ENCODE measurements around the gene SLC7A1.

The SLC7A1 gene

GRCh38 chr13:29561918-29562317 is 33.6 kb downstream of the SLC7A1 start:
- DNase-seq (ENCODE audit: low read depth), result no peak

DNA sequence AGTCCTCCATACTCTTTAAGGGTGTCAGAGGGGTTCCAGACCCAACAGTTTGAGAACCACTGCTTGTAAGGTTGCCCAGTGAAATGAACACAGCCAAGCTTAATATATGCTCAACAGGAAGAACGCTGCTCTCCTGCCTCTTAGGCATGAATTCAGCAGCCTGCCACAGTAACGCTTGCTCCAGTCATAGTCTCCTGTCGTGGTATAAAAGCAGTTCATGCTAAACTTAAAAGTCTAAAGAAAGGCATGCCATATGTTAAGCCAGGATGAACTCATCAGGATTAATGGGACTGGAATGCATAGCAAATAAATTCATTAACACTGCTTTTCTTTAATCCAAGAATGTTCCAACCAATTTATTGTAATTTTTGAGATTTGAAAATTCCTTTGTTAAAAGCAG is 38.7 kb downstream of the SLC7A1 start:
- DNase-seq (ENCODE audit: low read depth), result no peak

- no peak for DNase-seq (ENCODE audit: low read depth)
Measured at GRCh38 chr13:29551214-29551613, 44.3 kb downstream of the SLC7A1 start.

- no peak for DNase-seq (ENCODE audit: low read depth)
Measured at GRCh38 chr13:29550430-29550988, 45.0 kb downstream of the SLC7A1 start.

DNA sequence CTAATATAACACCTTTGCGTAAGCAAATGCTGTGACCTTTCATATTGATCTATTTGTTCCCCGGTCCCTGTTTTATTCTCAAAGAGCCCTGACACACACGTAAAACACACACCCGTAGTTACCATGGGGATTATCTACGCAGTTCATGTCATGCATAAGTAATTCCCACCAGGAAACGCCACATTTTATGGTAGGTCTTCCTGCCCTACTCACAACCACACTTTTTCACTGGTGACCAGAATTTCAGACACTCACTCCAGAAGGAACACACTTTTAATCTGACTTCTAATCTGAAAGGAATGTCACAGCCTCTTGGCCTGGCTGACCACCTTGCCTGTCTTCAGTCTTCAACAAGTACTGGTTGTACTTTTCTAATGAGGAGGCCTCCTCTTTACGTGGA is 46.8 kb downstream of the SLC7A1 start:
- no peak for DNase-seq (ENCODE audit: low read depth)

- no peak for DNase-seq (ENCODE audit: low read depth)
Measured at GRCh38 chr13:29547153-29547552, 48.3 kb downstream of the SLC7A1 start.

DNA sequence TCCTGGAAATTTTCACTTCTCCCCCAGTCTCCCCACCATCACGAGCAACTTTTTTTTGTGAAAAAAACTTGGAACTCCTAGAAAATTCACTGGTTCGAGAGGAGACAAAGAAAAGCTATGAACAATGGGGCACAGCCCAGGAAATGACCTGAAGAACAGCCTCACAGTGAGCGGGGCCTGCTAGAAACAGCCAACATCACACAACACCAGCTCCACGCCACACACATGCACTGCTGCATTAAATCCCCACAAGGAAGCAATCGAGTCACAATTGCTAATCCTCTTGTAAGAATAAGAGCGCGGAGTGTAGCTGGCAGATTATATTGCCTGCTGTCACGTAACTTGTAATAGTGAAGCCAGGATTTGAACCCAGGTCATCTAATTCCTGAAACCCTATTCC is 48.8 kb downstream of the SLC7A1 start:
- DNase-seq (ENCODE audit: low read depth), result no peak

- DNase-seq (ENCODE audit: low read depth), result no peak
Measured at GRCh38 chr13:29545988-29546387, 49.5 kb downstream of the SLC7A1 start.

GRCh38 chr13:29543230-29544215 is 52.0 kb downstream of the SLC7A1 start:
- no peak for DNase-seq (ENCODE audit: low read depth)

DNA sequence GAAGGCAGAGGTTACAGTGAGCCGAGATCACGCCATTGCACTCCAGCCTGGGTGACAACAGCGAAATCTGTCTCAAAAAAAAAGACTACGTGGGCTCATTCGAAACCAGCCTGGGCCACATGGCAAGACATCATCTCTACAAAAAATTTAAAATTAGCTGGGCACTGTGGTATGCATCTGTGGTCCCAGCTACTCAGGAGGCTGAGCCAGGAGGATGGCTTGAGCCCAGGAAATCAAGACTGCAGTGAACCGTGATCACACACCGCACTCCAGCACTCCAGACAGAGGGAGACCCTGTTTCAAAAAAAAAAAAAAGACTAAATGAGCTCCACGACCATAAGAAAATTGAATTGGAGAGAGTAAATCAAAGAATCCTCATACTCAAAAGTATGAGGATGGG is 53.1 kb downstream of the SLC7A1 start:
- no peak for DNase-seq (ENCODE audit: low read depth)

- DNase-seq (ENCODE audit: low read depth), result no peak
Measured at GRCh38 chr13:29541400-29541799, 54.1 kb downstream of the SLC7A1 start.

GRCh38 chr13:29540799-29541198 is 54.7 kb downstream of the SLC7A1 start:
- DNase-seq (ENCODE audit: low read depth), result no peak

- DNase-seq (ENCODE audit: low read depth), result no peak
Measured at GRCh38 chr13:29540334-29540733, 55.2 kb downstream of the SLC7A1 start.

- DNase-seq (ENCODE audit: low read depth), result no peak
Measured at GRCh38 chr13:29539856-29540255, 55.6 kb downstream of the SLC7A1 start.

- DNase-seq (ENCODE audit: low read depth), result no peak
Measured at GRCh38 chr13:29538652-29539040, 56.8 kb downstream of the SLC7A1 start.

GRCh38 chr13:29537736-29538651 is 57.5 kb downstream of the SLC7A1 start:
- no peak for DNase-seq (ENCODE audit: low read depth)

DNA sequence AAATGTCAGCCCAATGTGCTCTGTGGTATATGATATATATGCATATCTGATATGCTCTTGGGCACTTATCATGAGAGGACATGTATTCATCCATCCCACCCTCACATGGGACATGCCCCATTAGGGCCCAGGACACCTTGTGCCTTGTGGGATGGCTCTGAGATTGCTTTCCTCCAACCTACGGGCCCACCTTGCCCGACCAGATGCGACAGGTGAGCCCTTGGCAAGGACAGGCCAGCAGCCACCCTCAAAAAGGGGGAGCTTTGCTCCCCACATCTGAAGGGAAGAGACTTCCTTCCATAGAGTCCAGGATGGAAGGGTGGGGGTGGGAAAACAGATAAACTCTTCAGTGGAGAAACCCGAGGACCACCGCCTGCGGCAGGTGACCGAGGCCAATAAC is 58.6 kb downstream of the SLC7A1 start:
- DNase-seq (ENCODE audit: low read depth), result no peak

- no peak for DNase-seq (ENCODE audit: low read depth)
Measured at GRCh38 chr13:29535663-29536655, 59.5 kb downstream of the SLC7A1 start.

GRCh38 chr13:29534083-29534482 is 61.4 kb downstream of the SLC7A1 start:
- no peak for DNase-seq (ENCODE audit: low read depth)

GRCh38 chr13:29532821-29533220 is 62.7 kb downstream of the SLC7A1 start:
- DNase-seq (ENCODE audit: low read depth), result no peak

DNA sequence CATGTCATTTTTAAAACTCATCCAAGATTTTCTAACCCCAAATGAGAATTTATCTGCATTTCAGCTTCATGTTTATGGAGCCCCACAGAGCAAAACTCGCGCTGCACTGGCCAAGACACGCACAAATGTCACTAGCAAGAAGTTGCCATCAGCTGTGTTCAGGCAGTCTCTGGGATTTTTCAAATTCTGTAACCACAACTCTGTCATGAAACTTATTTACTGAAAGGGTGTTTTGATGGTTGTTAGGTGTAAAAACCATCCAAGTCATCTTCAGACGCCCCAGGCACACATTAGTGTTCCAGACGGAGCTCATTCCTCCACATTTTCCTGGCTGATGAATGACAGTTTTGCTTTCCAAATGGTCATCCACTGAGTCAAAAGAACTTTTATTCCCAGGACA is 63.4 kb downstream of the SLC7A1 start:
- DNase-seq (ENCODE audit: low read depth), result no peak

All from T follicular helper cell (primary cell).